KOPT-K1 (cell line): ENCODE results near the gene ALG12.

Experiments used
- H3K27ac ChIP-seq: fragments of 200-600 bp; sonication (generic); 2 replicates; pipeline ENCODE4 v1.5.1; 2016; ENCODE audit warnings: antibody characterized with exemption, mild to moderate bottlenecking, low read depth, low read length; ENCODE audit not compliant: poor library complexity, severe bottlenecking
- H3K36me3 ChIP-seq: fragments of 200-600 bp; sonication (generic); 2 replicates; pipeline ENCODE4 v1.5.1; 2017; ENCODE audit warnings: antibody characterized with exemption, mild to moderate bottlenecking, low read length, moderate library complexity; ENCODE audit not compliant: insufficient read depth
- H3K9me3 ChIP-seq: fragments of 200-600 bp; sonication (generic); 2 replicates; pipeline ENCODE4 v1.5.1; 2017; ENCODE audit warnings: antibody characterized with exemption, low read length, mild to moderate bottlenecking; ENCODE audit not compliant: insufficient read depth, poor library complexity, severe bottlenecking

The ALG12 gene

DNA sequence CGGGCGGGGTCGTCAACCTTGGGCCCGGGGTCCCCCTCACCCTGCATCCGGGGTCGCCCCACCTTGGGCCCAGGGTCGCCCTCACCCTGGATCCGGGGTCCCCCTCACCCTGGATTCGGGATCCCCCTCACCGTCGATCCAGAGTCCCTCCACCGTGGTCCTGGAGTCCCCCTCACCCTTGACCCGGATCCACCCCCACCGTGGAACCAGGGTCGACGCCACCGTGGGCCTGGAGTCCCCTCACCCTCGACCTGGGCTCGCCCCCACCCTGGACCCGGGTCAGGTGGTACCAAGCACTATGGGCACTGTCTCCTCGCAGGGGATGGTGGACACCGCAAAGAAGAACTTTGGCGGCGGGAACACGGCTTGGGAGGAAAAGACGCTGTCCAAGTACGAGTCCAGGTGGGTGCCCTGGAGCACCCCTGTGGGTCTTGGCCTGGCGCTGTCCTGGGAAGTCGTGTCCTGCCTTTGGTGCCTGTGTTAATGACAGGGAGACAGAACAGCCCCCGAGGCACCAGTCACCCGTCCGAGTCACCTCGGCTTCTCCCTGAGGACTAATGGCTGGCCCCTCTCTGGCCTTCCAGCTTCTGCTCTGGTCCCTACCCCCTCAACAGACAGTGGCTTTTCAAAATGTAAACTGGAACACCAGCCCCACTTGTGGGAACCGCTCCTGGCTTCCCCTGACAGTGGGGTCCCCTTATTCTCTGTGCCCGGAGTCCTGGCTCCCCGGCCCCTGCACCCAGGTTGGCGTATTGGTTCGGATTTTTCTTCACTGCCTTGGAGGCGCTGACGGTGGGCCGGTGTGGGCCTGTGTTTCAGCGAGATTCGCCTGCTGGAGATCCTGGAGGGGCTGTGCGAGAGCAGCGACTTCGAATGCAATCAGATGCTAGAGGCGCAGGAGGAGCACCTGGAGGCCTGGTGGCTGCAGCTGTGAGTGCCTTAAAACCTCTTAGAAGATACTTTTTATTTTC lies 958 bp upstream of the ALG12 start:
- peaks cover 16% of the 10 kb centered on the region; the same call in 1 of the 2 replicates for H3K36me3 ChIP-seq
- peak overlapping the region; percentile 88 for H3K27ac ChIP-seq
- no peaks in the 10 kb centered on the region for H3K9me3 ChIP-seq

DNA sequence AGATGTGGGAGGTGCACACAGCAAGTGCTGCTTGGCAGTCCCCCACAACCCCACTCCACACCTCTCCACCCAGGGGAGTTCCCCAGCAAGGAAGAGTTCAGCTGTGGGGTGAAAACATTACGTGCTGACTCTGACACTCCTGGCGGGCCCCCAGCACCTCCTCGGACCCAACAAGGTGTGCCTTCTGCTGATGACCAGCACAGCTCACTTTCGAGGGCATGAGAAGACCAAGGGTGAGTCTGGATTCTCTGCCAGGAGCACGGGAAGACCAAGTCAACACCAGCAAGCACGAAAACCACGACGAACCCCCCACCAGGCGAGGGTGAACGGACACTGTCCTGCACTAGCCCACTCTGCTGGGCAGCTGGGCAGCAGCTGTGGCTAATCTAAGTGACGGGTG lies 1.4 kb downstream of the ALG12 start:
- Histone ChIP-seq H3K9me3 (no peaks in the 10 kb centered on the region), H3K36me3 (peaks cover 39% of the 10 kb centered on the region), H3K27ac (no peak overlapping the region)

DNA sequence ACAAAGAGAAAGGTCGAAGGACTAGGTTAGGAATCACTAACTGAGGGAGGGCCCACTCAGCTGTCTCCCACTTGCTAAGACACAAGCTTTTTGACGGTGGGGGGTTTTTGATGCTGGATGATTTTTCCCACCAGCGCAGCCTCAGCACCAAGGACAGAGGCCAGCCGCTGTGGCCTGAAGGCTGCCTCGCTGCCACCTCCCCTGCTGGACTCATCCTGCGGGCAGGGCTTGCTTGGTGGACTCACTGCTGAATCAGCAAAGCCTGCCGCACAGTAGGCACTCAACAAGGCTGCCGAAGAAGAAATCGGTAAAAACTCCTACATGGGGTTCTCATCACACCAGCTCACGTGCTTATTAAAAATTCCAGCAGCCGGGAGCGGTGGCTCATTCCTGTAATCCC lies 2.6 kb downstream of the ALG12 start:
- Histone ChIP-seq H3K36me3 (peaks cover 46% of the 10 kb centered on the region), H3K27ac (no peak overlapping the region)

DNA sequence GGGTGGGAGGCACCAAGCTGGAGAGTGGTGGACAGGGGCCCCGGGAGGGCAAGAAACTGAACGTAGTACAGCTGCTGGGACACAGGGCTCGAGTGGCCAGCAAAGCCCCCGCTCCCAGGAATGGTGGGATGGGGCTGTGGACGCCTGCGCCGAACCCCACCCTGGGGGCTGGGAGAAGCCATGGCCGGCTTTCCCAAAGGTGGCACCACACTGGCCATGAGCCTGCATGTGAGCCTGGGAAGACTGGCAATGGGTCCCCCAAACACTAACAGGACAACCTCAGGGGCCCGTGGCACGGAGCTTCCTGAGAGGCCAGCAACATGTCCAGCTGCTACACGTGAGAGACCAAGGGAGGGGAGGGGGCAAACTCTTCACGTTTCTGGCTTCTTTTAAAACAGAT lies 4.0 kb downstream of the ALG12 start:
- H3K36me3 ChIP-seq, result peaks cover 51% of the 10 kb centered on the region
- no peaks in the 10 kb centered on the region for H3K9me3 ChIP-seq
- H3K27ac ChIP-seq, result no peak overlapping the region

More for the DNA sequence above, 2.6 kb downstream of the ALG12 start:
- no peaks in the 10 kb centered on the region for H3K9me3 ChIP-seq

DNA sequence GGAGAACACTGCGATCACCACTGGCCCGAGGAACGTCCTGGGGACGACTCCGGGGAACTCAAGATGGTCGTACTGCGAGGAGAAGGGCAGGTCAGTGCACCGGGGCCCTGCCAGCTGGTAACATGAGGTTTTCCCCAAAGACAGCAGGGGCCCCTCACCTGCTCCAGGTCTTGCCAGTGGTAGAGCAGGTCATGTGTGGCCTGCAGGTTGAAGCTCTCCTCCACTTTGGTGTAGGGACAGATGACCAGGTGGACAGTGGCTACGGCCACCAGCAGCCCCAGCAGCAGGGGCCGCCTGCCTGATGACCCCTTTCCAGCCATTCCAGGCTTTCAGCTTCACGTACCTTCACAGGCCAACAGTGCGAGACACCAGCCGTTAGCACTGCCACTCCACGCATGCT lies 4.8 kb downstream of the ALG12 start:
- Histone ChIP-seq H3K36me3 (peaks cover 59% of the 10 kb centered on the region), H3K27ac (no peak overlapping the region)

DNA sequence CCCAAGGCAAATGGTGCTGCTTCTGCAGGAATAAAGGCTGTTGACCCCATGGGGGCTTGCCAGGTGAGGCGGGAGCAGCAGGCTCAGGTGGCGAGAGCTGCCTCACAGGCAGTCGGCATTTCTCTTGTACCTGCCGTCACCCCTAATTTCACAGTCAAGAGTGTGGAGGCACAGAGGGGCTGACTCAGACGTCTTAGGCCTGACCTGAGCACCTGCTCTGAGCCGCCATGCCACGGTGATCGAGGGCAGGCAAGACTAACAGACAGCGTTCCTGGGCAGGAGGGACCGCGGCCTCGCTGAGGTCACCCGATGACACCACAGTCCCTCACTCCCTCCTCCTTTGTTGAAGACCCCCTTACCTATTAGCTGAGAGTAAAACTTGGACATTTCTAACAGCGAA lies 5.2 kb downstream of the ALG12 start:
- H3K9me3 ChIP-seq, result no peaks in the 10 kb centered on the region
- peaks cover 63% of the 10 kb centered on the region for H3K36me3 ChIP-seq
- no peak overlapping the region for H3K27ac ChIP-seq

More for the DNA sequence above, 4.8 kb downstream of the ALG12 start:
- no peaks in the 10 kb centered on the region for H3K9me3 ChIP-seq

DNA sequence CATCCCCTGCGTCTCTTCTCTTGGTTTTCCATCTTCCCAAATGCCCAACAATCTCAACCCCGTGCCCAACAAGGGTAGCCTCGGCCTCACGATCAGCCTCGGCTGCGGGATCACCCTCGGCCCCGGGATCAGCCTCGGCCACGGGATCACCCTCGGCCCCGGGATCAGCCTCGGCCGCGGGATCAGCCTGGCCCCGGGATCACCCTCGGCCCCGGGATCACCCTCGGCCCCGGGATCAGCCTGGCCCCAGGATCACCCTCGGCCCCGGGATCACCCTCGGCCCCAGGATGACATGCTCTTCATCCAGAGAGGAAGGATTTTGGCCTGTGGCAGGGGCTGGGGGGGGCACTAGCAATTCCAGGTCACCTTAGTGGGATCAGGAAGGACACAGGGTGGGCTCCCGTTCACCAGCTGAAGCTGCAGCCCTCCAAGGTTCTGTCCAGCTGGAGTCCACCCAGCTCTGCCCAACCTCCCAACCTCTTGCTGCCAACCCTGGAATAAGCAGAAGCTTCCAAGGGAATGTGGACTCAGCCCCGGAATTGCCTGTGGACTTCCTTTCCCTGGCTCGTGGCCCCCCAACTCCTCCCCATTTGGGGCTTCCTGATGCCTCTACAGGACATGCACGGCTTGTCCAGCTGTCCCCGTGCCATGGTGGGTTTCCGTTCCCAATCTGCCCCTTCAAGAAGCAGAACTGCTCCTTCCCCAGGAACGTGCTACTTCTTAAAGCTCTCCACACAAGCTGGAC lies 6.2 kb downstream of the ALG12 start:
- Histone ChIP-seq H3K27ac (no peak overlapping the region), H3K9me3 (no peaks in the 10 kb centered on the region), H3K36me3 (peaks cover 73% of the 10 kb centered on the region)

DNA sequence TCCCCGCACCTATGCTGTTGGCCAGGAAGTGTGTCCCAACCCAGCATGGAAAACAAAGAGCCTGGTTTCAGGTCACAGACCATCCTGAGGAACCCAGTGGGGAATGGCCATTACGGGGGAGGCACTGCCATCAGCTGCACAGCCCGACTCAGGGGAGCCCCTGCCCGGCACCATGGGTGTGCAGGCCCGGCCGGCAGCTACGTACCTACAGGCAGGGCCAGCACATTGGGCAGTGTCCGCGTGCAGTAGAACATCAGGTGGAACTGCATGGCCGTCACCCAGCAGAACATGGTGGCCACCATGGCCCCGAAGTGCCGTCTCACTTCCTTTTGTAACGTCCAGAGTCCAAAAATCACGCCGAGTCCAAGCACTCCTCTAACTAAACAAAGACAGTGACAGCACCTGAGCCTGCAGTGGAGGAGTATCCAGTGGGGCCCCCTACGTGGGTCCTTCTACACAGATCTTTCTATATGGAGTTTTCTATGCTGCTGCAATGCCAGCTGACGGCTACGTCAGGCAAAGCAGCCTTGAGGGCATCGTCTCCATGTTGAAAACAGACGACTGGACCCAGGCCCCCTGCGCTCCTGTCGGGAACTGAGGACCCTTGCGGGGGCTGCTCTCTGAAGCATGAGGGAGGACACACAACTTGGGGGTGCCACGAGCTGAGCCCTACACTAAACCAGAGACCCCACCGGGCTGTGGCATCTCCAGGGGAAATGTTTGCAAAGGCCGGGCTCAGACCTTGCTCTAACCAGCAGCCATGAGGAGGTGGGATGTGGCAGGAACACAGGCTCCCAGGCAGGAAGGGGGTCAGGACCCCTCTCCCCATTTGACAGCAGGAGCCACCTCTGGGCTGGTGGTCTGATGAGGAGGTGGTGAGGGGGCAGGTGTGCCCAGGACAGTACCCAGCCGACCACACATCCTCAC lies 7.7 kb downstream of the ALG12 start:
- Histone ChIP-seq H3K36me3 (peaks cover 84% of the 10 kb centered on the region), H3K27ac (no peak overlapping the region), H3K9me3 (no peaks in the 10 kb centered on the region)

DNA sequence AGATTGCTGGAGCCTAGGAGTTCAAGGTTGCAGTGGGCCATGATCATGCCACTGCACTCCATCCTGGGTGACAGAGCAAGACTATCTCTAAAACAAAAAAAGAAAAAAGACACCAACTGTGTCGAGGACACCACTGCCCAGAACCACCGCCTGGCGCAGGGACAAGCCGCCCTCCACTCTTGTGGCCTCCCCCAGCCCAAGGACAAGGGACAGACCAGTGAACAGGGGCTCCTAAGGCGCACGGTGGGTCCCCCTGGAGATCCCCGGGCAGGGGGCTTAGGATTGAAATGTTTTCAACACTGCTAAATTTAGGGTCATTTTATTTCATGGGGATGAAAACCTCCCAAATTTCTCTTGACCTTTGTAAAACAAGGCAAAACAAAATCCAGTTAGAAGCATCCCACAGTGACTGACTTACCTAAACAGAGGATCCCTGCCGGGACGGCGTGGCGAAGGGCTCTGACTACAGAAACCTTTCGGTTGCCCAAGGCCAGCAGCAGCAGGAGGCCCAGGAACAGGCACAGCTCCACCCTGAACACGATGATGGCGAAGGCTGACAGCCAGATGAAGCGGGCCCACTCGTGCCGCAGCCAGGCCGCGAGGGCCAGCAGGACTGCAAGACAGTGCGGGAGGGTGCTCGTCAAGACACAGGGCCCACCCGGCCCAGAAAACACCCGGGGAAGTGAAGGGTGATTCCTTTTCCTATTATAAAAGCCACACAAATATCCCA lies 8.6 kb downstream of the ALG12 start:
- no peaks in the 10 kb centered on the region for H3K9me3 ChIP-seq
- no peak overlapping the region for H3K27ac ChIP-seq
- peaks cover 87% of the 10 kb centered on the region for H3K36me3 ChIP-seq

DNA sequence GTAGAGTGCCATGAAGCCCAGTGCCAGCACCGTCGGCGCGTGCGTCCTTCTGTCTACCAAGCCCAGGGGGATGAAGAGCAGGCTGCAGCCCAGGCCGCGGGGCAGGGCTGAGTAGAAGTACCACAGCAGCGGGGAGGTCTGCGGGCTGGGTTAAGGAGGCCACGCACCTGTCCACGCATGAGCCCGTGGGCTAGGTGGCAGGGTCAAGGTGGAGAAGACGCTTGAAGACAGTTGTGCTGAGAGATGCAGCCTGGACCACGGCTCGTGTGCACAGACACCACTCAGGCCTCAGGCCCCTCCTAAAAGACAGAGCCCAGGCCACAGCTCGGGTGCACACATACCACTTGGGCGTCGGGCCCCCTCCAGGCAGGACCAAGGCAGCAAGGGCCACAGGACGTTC lies 10.4 kb downstream of the ALG12 start:
- peaks cover 88% of the 10 kb centered on the region for H3K36me3 ChIP-seq
- H3K27ac ChIP-seq, result no peak overlapping the region
- H3K9me3 ChIP-seq, result no peaks in the 10 kb centered on the region

DNA sequence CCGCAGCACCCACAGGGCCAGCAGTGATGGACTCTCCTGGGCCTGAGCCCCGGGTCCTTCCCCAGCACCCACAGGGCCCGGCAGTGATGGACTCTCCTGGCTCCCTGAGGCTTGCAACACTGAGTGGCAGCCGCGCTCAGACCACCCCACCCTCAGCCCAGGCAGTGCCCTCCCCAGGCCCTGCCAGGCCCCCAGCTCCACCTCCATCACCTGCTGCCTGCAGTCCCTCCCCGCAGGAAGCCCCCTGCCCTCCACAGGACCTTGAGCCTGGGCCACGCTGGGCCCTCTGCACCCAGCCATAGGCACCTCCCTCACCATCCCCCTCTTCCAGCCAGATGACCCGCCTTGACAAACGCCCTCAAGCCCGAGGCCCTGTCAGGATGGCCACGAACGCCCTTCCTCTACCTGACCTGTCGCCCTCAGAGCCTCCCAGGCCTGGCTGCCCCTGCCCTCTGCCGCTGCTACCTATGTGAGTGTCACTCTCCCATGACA lies 11.4 kb downstream of the ALG12 start:
- H3K27ac ChIP-seq, result no peak overlapping the region
- H3K9me3 ChIP-seq, result no peaks in the 10 kb centered on the region
- peaks cover 88% of the 10 kb centered on the region for H3K36me3 ChIP-seq

DNA sequence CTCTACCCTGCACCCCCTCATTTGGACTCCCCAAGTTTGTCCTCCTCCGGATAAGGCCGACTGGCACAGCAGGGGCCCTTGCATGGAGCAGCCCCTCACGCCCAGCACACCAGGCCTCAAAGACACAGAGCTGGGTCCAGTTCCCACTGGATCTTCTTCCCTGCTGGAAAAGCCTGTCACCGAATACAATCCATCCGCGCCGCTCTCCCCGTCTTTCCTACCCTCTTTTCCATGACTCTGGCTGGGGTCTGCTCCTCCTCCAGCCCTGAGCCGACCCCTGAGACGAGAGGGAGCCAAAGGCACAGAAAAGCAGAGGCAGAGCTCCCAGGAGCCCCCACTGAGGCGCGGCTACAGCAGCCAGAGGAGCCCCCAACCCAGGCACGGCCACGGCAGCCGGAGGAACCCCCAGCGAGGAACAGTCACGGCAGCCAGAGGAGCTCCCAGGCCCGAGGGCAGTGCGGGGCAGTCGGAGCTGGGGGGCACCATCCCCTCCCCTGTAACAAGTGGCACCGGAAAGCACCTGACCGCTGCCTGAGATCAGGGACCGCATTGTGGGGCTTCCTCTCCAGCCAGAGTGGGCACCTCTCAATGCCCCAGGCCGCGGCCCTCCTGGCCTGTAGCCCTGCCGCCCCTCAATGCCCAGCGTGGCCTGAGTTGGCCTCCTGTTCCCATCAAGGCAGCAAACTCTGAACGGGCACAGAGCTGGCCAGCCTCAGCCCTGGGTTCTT lies 12.0 kb downstream of the ALG12 start:
- Histone ChIP-seq H3K9me3 (no peaks in the 10 kb centered on the region), H3K27ac (no peak overlapping the region), H3K36me3 (peaks cover 88% of the 10 kb centered on the region)

DNA sequence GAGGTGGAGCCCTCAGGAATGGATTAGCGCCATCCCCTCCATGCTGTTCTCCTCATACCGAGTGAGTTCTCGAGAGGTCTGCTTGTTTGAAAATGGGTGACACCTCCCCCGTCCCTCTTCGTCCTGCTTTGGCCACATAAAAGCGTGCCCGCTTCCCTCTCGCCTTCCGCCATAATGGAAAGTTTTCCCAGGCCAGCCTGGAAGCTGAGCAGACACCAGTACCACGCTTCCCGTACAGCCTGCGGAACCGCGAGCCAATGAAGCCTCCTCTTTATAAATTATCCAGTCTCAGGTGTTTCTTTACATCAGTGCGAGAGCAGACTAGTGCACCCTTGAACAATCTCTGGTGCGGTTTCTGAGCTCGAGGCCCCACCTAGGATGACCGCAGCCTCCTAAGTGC lies 12.8 kb downstream of the ALG12 start:
- Histone ChIP-seq H3K36me3 (peaks cover 87% of the 10 kb centered on the region), H3K27ac (no peak overlapping the region), H3K9me3 (no peaks in the 10 kb centered on the region)

DNA sequence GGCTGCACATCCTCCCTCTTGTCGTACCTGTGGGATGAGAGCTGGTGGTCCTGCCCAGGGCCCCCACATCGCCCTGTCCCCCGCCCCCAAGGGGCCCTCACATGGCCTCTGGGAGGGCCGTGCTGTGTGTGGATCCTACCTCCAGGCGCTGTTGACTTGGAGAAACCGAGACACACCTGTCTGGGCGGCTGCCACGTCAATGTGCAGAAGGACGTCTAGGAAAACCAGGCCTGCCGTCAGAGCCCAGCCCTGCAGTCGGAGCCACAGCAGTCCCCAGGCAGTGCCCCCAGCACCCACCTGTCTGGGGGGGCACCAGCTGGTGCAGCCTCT lies 14.2 kb downstream of the ALG12 start:
- Histone ChIP-seq H3K36me3 (peaks cover 79% of the 10 kb centered on the region), H3K27ac (no peak overlapping the region), H3K9me3 (no peaks in the 10 kb centered on the region)
